Measurements from ENCODE around the gene YARS1. TPM values are rescaled to one million over a fixed set of nuclear protein-coding genes. Genes with fewer than 3 reads are reported as not detected.
A peak's percentile ranks its signal among the peaks of the same experiment; 100 is the strongest.

Gene YARS1
- total and polyA plus RNA-seq, 2 of the 4 experiments (the other 2 are of a cell fraction): 100 to 166 TPM

DNA sequence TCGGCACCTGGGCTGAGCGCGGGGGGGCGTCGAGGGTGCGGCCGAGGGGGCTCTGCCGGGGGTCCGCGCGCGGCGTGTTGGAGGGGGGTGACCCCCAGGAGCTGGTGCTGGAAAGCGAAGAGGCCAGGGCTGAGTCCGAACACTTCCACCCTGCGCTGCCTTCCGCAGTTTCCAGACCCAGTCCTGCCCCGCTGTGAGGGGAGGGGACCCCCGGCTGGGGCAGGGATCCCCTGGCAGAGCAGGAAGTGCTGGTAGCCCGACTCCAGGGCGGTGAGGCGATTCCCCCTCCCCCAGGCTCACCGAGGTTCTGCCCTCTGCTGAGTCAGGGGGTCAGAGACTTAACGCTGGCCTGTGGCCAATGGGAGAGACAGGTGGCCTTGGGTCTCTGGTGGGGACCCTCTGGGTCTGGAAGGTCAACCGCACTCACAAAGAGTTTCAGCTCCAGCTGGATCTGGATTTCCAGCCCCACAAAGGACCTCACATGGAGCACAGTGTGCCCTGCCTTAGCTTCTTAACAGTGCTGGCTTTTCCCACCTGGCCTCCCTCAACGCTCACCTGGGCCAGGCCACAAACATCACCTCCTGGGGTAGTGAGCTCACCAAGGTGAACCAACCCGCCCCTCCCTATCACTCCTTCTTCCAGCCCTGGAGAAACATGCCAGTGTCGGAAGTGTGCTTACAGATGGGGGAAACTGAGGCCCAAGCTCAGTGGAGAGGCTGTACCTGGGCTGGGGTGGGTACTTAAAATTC is 74.8 kb downstream of the YARS1 start (continued):
- TF ChIP-seq CHD1 (IDR thresholded peaks at IDR 0.05; ENCODE audit: low read depth, low read length): no peak

DNA sequence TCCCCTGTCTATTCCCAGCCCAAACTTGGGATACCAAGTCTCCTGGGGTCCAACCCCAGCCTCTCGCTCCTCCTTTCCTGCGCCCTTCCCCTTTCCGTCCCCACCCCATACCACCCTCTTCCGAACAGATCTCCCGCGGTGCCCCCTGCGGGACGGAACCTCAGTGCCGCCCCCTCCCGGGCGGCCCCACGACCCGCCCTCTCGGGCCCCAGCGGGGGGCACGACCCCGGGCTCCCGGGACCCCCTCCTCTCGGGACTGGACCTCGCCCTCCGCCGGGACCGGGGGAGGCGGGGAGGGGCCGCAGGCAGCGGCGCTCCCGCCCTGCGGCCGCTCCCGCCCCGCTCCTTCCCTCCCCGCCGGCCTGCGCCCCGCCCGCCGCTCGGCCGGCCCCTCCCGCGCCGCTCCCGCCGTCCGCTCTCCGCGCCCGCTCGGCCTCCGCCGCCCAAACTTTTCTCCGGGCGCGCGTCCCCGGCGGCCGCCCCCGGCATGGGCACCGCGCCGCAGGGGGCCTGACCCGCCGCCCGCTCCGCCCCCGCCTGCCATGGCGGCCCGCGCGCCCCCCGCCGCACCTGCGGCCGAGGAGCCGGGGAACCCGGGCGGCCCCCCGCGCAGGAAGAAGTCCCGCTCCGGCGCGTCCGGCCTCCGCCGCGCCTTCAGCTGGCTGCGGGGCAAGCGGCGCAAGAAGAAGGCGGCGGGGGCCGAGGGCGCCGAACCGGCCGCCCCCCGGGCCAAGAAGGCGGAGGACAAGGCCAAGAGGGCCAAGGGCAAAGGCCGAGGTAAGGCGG is 75.6 kb downstream of the YARS1 start:
- Histone ChIP-seq H4K20me1 (ENCODE audit: insufficient read depth, low read length) (peaks cover 15% of the 10 kb centered on the region; the same call in 1 of the 2 replicates), H2BK120ac (ENCODE audit: low read depth, low read length) (peak overlapping the region; percentile 27; the same call in 1 of the 2 replicates), H2AK9ac (replicated peaks; ENCODE audit: low read depth, low read length, poor library complexity) (peak overlapping the region; percentile 97), H2BK15ac (ENCODE audit: low read depth, low read length) (no peak overlapping the region), H3K9ac (ENCODE audit: low read depth, low read length) (peak overlapping the region; percentile 42), H3K4me1 (ENCODE audit: control insufficient read depth, insufficient read depth, low read length) (peaks cover 12% of the 10 kb centered on the region), H2AK5ac (ENCODE audit: low read depth, low read length) (peak overlapping the region; percentile 59; the same call in 1 of the 2 replicates), H3K4me2 (ENCODE audit: low read depth, low read length) (peak overlapping the region; percentile 73), H3K56ac (ENCODE audit: extremely low read depth, insufficient read depth, low read length) (peak overlapping the region; percentile 25; the same call in 1 of the 2 replicates), H3K23ac (ENCODE audit: low read depth, low read length) (peak overlapping the region; percentile 56; the same call in 1 of the 2 replicates), H4K91ac (ENCODE audit: insufficient read depth, low read depth, low read length) (no peak overlapping the region), H2AFZ (replicated peaks; ENCODE audit: low read length, poor library complexity) (peak overlapping the region; percentile 83), H3K4ac (ENCODE audit: low read depth, low read length) (peak overlapping the region; percentile 66), H3K27ac (ENCODE audit: insufficient read depth, low read length) (peak overlapping the region; percentile 11; the same call in 1 of the 2 replicates), H4K5ac (ENCODE audit: low read depth, low read length) (no peak overlapping the region), H4K8ac (ENCODE audit: low read depth in 2 of 2, low read length in 2 of 2) (peak overlapping the region; percentile 3 to 72; a peak in 3 of 4 replicates), H2BK5ac (ENCODE audit: low read depth, low read length, poor library complexity, severe bottlenecking) (no peak overlapping the region), H3K18ac (ENCODE audit: low read depth, low read length) (no peak overlapping the region), H3K27me3 (ENCODE audit: control insufficient read depth, insufficient read depth, low read length) (no peaks in the 10 kb centered on the region), H3K79me1 (ENCODE audit: low read depth in 1 of 2, low read length in 2 of 2) (peaks cover 0 to 16% of the 10 kb centered on the region in 2 experiments; a peak in 2 of 4 replicates), H3K4me3 (ENCODE audit: insufficient read depth, low read depth, low read length) (peak overlapping the region; percentile 61), H3K9me3 (ENCODE audit: control insufficient read depth, insufficient read depth, low read length) (no peaks in the 10 kb centered on the region), H3K14ac (replicated peaks; ENCODE audit: low read depth, low read length) (peak overlapping the region; percentile 72; the same call in 1 of the 2 replicates), H2BK20ac (ENCODE audit: low read depth, low read length) (0 out of 2 replicates have a peak overlapping the region, but pooled peaks have one; percentile 19), H3K36me3 (ENCODE audit: control insufficient read depth, insufficient read depth, low read length) (no peaks in the 10 kb centered on the region), H3K9me1 (ENCODE audit: insufficient read depth, low read length) (peaks cover 8% of the 10 kb centered on the region; the same call in 1 of the 2 replicates)
- WGBS, 2 experiments (ENCODE audit: extremely low coverage in 2 of 2, insufficient read length in 1 of 2): 1% methylated on average over 35 of the region's 103 CpGs; no CpG with 5 or more reads in 1 of the 2 experiments
- ATAC-seq (ENCODE audit: low read depth): peak; percentile 91
- no peak for DNase-seq
- in situ Hi-C loops (cut with MboI; ENCODE audit: low sequenced_read_pairs) (no loop called here), dilution Hi-C loops (cut with HindIII; ENCODE audit: low sequenced_read_pairs, unreplicated experiment) (no loop called here), intact Hi-C loops (cut with micrococcal nuclease) (no loop called here)
- POLR2A ChIA-PET (ENCODE audit: unreplicated experiment): no interaction called here
- CTCF ChIA-PET: no interaction called here
- no TSS peak for BruUV-seq (replicated peaks)
- no peak for TF ChIP-seq MXI1 (IDR thresholded peaks at IDR 0.05; ENCODE audit: borderline replicate concordance, low read depth, low read length)
- TF ChIP-seq RFX5 (IDR thresholded peaks at IDR 0.05; ENCODE audit: low read depth, low read length): no peak
- TF ChIP-seq, protein P1, sequence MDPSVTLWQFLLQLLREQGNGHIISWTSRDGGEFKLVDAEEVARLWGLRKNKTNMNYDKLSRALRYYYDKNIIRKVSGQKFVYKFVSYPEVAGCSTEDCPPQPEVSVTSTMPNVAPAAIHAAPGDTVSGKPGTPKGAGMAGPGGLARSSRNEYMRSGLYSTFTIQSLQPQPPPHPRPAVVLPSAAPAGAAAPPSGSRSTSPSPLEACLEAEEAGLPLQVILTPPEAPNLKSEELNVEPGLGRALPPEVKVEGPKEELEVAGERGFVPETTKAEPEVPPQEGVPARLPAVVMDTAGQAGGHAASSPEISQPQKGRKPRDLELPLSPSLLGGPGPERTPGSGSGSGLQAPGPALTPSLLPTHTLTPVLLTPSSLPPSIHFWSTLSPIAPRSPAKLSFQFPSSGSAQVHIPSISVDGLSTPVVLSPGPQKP (IDR thresholded peaks at IDR 0.05; ENCODE audit: borderline replicate concordance, low read depth, low read length): no peak
- peak; percentile 49; the same call in 1 of the 2 replicates for TF ChIP-seq MAZ (IDR thresholded peaks at IDR 0.05; ENCODE audit: borderline replicate concordance, low read depth, low read length)
- TF ChIP-seq BHLHE40 (IDR thresholded peaks at IDR 0.05; ENCODE audit: low read depth, low read length): no peak
- TF ChIP-seq, protein P2, sequence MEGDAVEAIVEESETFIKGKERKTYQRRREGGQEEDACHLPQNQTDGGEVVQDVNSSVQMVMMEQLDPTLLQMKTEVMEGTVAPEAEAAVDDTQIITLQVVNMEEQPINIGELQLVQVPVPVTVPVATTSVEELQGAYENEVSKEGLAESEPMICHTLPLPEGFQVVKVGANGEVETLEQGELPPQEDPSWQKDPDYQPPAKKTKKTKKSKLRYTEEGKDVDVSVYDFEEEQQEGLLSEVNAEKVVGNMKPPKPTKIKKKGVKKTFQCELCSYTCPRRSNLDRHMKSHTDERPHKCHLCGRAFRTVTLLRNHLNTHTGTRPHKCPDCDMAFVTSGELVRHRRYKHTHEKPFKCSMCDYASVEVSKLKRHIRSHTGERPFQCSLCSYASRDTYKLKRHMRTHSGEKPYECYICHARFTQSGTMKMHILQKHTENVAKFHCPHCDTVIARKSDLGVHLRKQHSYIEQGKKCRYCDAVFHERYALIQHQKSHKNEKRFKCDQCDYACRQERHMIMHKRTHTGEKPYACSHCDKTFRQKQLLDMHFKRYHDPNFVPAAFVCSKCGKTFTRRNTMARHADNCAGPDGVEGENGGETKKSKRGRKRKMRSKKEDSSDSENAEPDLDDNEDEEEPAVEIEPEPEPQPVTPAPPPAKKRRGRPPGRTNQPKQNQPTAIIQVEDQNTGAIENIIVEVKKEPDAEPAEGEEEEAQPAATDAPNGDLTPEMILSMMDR (conservative IDR thresholded peaks at IDR 0.05; ENCODE audit: low read depth, low read length): peak; percentile 47
- TF ChIP-seq RCOR1 (IDR thresholded peaks at IDR 0.05; ENCODE audit: insufficient replicate concordance, low read length): no peak
- TF ChIP-seq CEBPB (IDR thresholded peaks at IDR 0.05; ENCODE audit: low read depth, low read length): no peak
- no peak for TF ChIP-seq POLR2A (IDR thresholded peaks at IDR 0.05; ENCODE audit: low read depth, low read length)
- 0 out of 2 replicates have a peak, but pooled peaks have one; percentile 21 for TF ChIP-seq RAD21 (IDR thresholded peaks at IDR 0.05; ENCODE audit: low read length)
